Suppressor macrophage treated with lipopolysaccharide for 1 hour (primary cell): ENCODE measurements around the gene REC114.

Experiments used
- DNase-seq, 3 donors: peaks; one replicate each; pipeline ENCODE4 v3.0.0-alpha.2; 2020 to 2022

REC114 gene

GRCh38 chr15:73582851-73583379 lies 140.0 kb downstream of the REC114 start:
- peak; percentile 36 to 46 (median 38) for DNase-seq

DNA sequence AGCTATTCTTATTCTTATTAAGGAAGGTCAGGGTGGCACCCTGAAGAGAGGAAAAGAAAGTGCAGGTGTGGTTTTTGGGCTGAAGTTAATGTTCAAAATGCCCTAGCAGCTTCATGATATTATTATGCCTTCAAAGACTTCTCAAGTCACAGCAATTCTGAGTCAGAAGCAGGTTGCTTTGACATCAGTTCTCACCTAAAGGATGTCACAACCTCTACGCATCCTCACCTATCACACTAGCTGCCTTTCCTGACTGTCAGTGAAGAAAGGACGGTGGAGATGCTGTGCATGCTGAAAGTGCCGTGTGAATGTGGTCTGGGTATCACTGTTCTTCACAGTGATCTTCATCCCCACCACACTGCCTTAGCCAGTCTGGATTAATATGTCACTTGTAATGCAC lies 140.6 kb downstream of the REC114 start:
- DNase-seq = no peak

- DNase-seq = no peak
Observed at GRCh38 chr15:73584699-73585420, 141.9 kb downstream of the REC114 start.

DNA sequence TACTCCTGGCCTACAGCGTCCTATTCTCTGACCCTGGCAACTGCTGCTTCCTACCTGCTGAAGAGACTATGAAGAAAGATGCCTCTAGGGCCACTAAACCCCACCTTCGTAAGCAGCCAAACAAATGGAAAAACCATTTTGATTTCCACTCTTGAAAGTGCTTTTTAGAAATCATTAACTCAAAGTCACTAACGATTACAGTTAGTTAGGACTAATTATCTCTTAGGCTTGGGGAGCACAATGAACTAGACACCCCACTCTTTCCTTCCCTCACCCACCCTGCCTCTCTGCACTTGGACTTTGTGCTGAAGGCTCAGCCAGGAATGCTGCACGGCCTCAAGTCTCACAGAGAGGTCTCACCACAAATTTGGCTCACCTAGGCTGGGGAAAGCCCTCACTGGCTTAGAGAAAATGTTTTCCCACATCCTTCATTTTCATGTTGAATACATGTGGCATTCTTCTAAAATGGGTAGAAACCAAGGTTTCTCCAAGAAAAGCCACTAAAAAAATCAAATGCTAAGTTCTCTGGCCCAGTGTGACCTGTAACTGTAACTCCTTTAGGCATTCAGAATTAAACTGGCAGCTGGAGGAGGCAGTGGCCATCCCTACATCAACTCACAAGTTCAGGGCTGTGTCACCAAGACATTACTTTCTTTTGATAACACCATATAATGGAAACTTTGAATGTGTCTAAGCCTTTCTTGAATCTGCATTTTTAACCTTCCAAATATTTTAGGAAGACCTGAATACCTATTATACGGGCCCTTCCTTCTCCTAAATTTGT lies 143.1 kb downstream of the REC114 start:
- DNase-seq = no peak

- peak in 2 of 3 donors; percentile 19 to 26 for DNase-seq
Observed at GRCh38 chr15:73589766-73590165, 146.8 kb downstream of the REC114 start.

- DNase-seq = no peak
Observed at GRCh38 chr15:73590263-73590662, 147.3 kb downstream of the REC114 start.

- no peak for DNase-seq
Observed at GRCh38 chr15:73593304-73594074, 150.5 kb downstream of the REC114 start.

GRCh38 chr15:73594109-73594508 lies 151.1 kb downstream of the REC114 start:
- DNase-seq = no peak

GRCh38 chr15:73596174-73596573 lies 153.2 kb downstream of the REC114 start:
- no peak for DNase-seq

DNA sequence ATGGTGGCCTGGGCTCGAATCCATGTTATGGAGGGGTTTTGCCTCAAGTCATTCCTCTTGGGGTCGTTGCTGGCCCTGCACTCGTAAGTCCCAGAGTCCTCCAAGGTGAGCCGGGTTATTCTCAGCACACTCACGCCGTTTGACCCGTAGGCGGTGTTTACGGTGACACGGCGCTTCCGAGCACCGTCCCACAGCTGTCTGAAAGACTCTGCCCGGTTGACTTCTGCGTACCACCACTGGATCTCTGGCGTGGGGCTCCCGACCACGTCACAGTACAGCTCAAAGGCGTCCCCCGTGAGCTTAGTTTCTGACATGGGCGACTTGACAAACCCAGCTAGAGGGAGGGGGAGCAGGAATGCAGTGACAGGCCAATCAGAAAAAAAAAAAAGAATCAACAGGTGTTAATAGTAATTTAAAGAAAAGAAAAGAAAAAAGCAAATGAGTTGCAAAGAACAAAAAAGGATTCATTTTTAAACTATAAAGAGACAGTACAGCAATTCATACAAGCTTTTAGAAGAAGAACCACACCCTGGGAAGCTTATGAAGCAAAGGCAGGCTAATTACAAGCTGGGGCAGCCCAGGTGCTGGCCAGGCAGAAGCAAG lies 154.2 kb downstream of the REC114 start:
- no peak for DNase-seq

- no peak for DNase-seq
Observed at GRCh38 chr15:73598530-73599160, 155.7 kb downstream of the REC114 start.

DNA sequence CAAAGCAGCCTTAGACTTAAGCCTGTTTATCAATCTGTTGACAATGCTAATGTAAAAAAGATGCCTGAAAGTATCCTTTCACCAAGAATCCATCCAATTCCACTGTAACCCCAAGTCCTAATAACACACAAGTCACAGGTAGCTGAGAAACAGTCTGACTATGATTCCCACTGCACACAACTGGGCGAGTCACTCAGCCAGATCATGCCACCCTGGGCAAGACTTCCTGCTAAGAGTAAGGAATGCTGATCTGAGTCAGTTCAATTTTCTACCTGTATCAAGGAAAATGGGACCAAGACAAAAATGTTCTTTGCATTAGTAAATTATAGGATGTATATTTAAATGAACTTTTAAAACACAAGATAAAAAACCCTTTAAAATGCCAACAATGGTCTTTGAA lies 157.0 kb downstream of the REC114 start:
- no peak for DNase-seq

GRCh38 chr15:73600413-73601335 lies 157.7 kb downstream of the REC114 start:
- no peak for DNase-seq

- DNase-seq = peak; percentile 47 to 59 (median 59)
Observed at GRCh38 chr15:73601451-73602445, 158.8 kb downstream of the REC114 start.

GRCh38 chr15:73602446-73602843 lies 159.5 kb downstream of the REC114 start:
- DNase-seq = peak in 2 of 3 donors; percentile 24 to 31

DNA sequence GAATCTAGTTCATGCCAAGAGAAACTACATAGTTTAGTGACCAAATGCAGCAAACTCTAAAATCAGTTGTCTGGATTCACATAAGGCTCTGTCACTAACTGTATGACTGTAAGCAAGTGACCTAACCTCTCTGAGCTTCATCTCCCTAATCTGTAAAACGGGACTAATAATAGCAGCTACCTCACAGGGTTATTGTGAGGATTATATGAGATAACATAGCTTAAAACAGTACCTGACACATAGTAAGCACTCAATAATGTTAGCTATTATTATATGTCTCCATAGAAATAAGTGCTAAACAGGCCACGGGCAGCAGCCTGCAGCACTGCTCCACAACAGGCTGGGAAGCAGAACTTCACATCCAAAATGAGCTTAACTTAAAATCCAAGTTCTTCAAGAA lies 160.0 kb downstream of the REC114 start:
- no peak for DNase-seq

- no peak for DNase-seq
Observed at GRCh38 chr15:73604477-73604876, 161.5 kb downstream of the REC114 start.

GRCh38 chr15:73605759-73606436 lies 162.9 kb downstream of the REC114 start:
- no peak for DNase-seq

DNA sequence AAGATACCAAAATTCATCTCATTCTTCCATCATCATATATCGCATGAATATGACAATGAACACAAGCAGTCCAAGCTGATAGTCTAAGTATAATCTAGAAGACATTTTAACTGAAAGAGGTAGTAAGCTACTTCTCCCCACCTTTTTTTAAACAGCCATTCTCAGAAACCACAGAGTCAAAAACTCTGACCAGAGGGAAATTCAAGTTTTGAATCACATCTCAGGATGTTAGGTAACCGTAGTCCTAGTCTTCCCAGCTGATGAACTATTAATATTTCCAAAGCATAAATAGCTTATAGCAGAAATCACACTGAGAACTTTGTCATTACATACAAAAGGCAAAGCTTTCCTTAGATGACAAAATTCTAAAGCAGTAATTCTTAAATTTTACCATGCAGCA lies 164.4 kb downstream of the REC114 start:
- DNase-seq = peak in 1 of 3 donors; percentile 43
